A549 treated with Mapracorat at 1 μM for 4 hours (cell line): ENCODE measurements around the gene FBXO34. TPM values are rescaled to one million over a fixed set of nuclear protein-coding genes. Genes with fewer than 3 reads are reported as not detected.

Experiments used
- total RNA-seq: library from RNA; stranded (reverse); fragments of 200-300 nt; extraction: Qiagen RNA extraction; gene quantifications from 5 replicates; pipeline ENCODE4 v1.2.3, GENCODE V29; 2022

The FBXO34 gene, protein sequence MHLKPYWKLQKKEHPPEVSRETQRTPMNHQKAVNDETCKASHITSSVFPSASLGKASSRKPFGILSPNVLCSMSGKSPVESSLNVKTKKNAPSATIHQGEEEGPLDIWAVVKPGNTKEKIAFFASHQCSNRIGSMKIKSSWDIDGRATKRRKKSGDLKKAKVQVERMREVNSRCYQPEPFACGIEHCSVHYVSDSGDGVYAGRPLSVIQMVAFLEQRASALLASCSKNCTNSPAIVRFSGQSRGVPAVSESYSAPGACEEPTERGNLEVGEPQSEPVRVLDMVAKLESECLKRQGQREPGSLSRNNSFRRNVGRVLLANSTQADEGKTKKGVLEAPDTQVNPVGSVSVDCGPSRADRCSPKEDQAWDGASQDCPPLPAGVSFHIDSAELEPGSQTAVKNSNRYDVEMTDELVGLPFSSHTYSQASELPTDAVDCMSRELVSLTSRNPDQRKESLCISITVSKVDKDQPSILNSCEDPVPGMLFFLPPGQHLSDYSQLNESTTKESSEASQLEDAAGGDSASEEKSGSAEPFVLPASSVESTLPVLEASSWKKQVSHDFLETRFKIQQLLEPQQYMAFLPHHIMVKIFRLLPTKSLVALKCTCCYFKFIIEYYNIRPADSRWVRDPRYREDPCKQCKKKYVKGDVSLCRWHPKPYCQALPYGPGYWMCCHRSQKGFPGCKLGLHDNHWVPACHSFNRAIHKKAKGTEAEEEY
- 11.0 to 15.9 TPM (median 15.1 TPM) in 5 replicates for total RNA-seq

GRCh38 chr14:55270832-55271571 is at the start of gene FBXO34:
Gene FBXO34, plus strand, starts transcription at chr14:55271421. Its CDS starts 78,970 bp downstream, at chr14:55350391.

Other genes starting within 250 kb of the FBXO34 start
- 8.1 to 12.5 TPM (median 11.5 TPM) in 5 replicates for gene WDHD1, start 244.3 kb upstream of the FBXO34 start, total RNA-seq
- gene SOCS4, start 244.2 kb upstream of the FBXO34 start, total RNA-seq = 7.7 to 10.5 TPM (median 8.8 TPM) in 5 replicates
- 96.6 to 117 TPM (median 102 TPM) in 5 replicates for gene MAPK1IP1L, start 219.8 kb upstream of the FBXO34 start, total RNA-seq
- gene LGALS3, start 142.2 kb upstream of the FBXO34 start, total RNA-seq = 163 to 181 TPM (median 169 TPM) in 5 replicates
- gene DLGAP5, start 79.8 kb upstream of the FBXO34 start, total RNA-seq = 24.7 to 33.0 TPM (median 30.9 TPM) in 5 replicates
- gene ATG14, start 140.4 kb downstream of the FBXO34 start, total RNA-seq = 4.6 to 5.8 TPM (median 5.2 TPM) in 5 replicates
- gene TBPL2, start 169.2 kb downstream of the FBXO34 start, total RNA-seq = not detected in 5 replicates